GM23338 (cell line): ENCODE results near the gene FHL2. TPM values are rescaled to one million over a fixed set of nuclear protein-coding genes. Genes with fewer than 3 reads are reported as not detected.

Experiments
- ATAC-seq: fragments of 200-7000 bp; cut with Tn5 transposase; 3 replicates; pipeline ENCODE4 v1.9.1; 2020
- DNase-seq: peaks from one replicate; pipeline ENCODE4 v3.0.0-alpha.2; 2015; ENCODE audit warnings: low spot score
- H2AFZ ChIP-seq: fragments of 200-600 bp; sonication (generic); 2 replicates; pipeline ENCODE4 v1.8.0; 2016; ENCODE audit warnings: antibody characterized with exemption, mild to moderate bottlenecking, moderate library complexity
- H3F3A ChIP-seq: fragments of 200-600 bp; sonication (generic); replicated peaks from 2 replicates; pipeline ENCODE4 v1.8.0; 2017; ENCODE audit warnings: antibody characterized with exemption, mixed run types, low read depth
- H3K27ac ChIP-seq: fragments of 200-600 bp; sonication (generic); 2 replicates; pipeline ENCODE4 v1.6.1; 2016; ENCODE audit warnings: low read depth
- H3K27me3 ChIP-seq: fragments of 200-600 bp; sonication (generic); 2 replicates; pipeline ENCODE4 v1.8.0; 2016; ENCODE audit warnings: mild to moderate bottlenecking, mixed run types, moderate library complexity; ENCODE audit not compliant: insufficient read depth
- H3K36me3 ChIP-seq: fragments of 200-600 bp; sonication (generic); 2 replicates; pipeline ENCODE4 v1.8.0; 2016; ENCODE audit warnings: mild to moderate bottlenecking; ENCODE audit not compliant: insufficient read depth
- H3K4me1 ChIP-seq: fragments of 200-600 bp; sonication (generic); 2 replicates; pipeline ENCODE4 v1.8.0; 2016; ENCODE audit warnings: mild to moderate bottlenecking, moderate library complexity; ENCODE audit not compliant: insufficient read depth
- H3K4me2 ChIP-seq: fragments of 200-600 bp; sonication (generic); 2 replicates; pipeline ENCODE4 v1.7.1; 2017; ENCODE audit warnings: mixed run types
- H3K4me3 ChIP-seq: fragments of 200-600 bp; sonication (generic); 2 replicates; pipeline ENCODE4 v1.6.1; 2016; ENCODE audit warnings: mixed run types
- H3K79me2 ChIP-seq: fragments of 200-600 bp; sonication (generic); replicated peaks from 2 replicates; pipeline ENCODE4 v1.8.0; 2017; ENCODE audit warnings: mild to moderate bottlenecking; ENCODE audit not compliant: insufficient read depth
- H3K9me2 ChIP-seq: fragments of 200-600 bp; sonication (generic); 2 replicates; pipeline ENCODE4 v1.8.0; 2017; ENCODE audit not compliant: insufficient read depth
- H4K20me1 ChIP-seq: fragments of 200-600 bp; sonication (generic); replicated peaks from 2 replicates; pipeline ENCODE4 v1.8.0; 2017; ENCODE audit warnings: mild to moderate bottlenecking; ENCODE audit not compliant: insufficient read depth
- H3K27ac Mint-ChIP-seq: 2 replicates; pipeline ENCODE4 v1.8.0; 2020; ENCODE audit warnings: inconsistent platforms, mild to moderate bottlenecking, moderate library complexity, mixed read lengths
- H3K27me3 Mint-ChIP-seq: 3 replicates; pipeline ENCODE4 v1.8.0; 2022; ENCODE audit warnings: low read depth, mild to moderate bottlenecking, moderate library complexity, mixed read lengths, inconsistent platforms; ENCODE audit not compliant: insufficient read depth, poor library complexity
- H3K36me3 Mint-ChIP-seq: 3 replicates; pipeline ENCODE4 v1.8.0; 2021; ENCODE audit warnings: low read depth, mild to moderate bottlenecking, inconsistent platforms, moderate library complexity, mixed read lengths
- H3K4me1 Mint-ChIP-seq: 3 replicates; pipeline ENCODE4 v1.8.0; 2020; ENCODE audit warnings: mild to moderate bottlenecking, inconsistent platforms, mixed read lengths
- H3K4me3 Mint-ChIP-seq: 3 replicates; pipeline ENCODE4 v1.8.0; 2021; ENCODE audit warnings: moderate library complexity, mild to moderate bottlenecking, inconsistent platforms, mixed read lengths
- H3K9me3 Mint-ChIP-seq: 3 replicates; pipeline ENCODE4 v1.8.0; 2020; ENCODE audit warnings: moderate library complexity, mild to moderate bottlenecking, inconsistent platforms, mixed read lengths
- CREB1 ChIP-seq: fragments of 250-450 bp; sonication (Bioruptor Pico); IDR thresholded peaks from 2 replicates; pipeline ENCODE4 v1.5.0; 2020; ENCODE audit warnings: low read depth, mild to moderate bottlenecking, moderate library complexity
- EZH2 ChIP-seq: fragments of 200-600 bp; sonication (generic); IDR thresholded peaks from one replicate; pipeline ENCODE4 v1.8.0; 2017; ENCODE audit warnings: antibody characterized with exemption, mild to moderate bottlenecking, low read depth; ENCODE audit not compliant: unreplicated experiment
- EZH2phosphoT487 ChIP-seq: fragments of 200-600 bp; sonication (generic); IDR thresholded peaks from one replicate; pipeline ENCODE4 v1.8.1; 2018; ENCODE audit warnings: antibody characterized with exemption; ENCODE audit not compliant: unreplicated experiment
- JUNB ChIP-seq: IDR thresholded peaks from one replicate; pipeline ENCODE4 v1.6.1; 2016; ENCODE audit warnings: antibody characterized with exemption; ENCODE audit not compliant: unreplicated experiment
- NANOG ChIP-seq: IDR thresholded peaks from 2 replicates; pipeline ENCODE4 v1.6.1; 2016; ENCODE audit warnings: antibody characterized with exemption, borderline replicate concordance
- POLR2AphosphoS5 ChIP-seq: IDR thresholded peaks from 2 replicates; pipeline ENCODE4 v1.6.1; 2016; ENCODE audit warnings: antibody characterized with exemption, low read depth
- STAT1 ChIP-seq: IDR thresholded peaks from one replicate; pipeline ENCODE4 v1.6.1; 2016; ENCODE audit warnings: antibody characterized with exemption; ENCODE audit not compliant: unreplicated experiment
- ZNF114 ChIP-seq: fragments of 250-450 bp; sonication (Bioruptor Pico); IDR thresholded peaks from 2 replicates; pipeline ENCODE4 v1.5.0; 2020; ENCODE audit warnings: mild to moderate bottlenecking, moderate library complexity
- ZNF331 ChIP-seq: fragments of 250-450 bp; sonication (Bioruptor Pico); IDR thresholded peaks from 2 replicates; pipeline ENCODE4 v1.5.0; 2020; ENCODE audit warnings: low read depth, mild to moderate bottlenecking, moderate library complexity
- polyA plus RNA-seq: library from polyadenylated mRNA; unstranded; fragments of >200 nt; fragmentation: Nextera tagmentation; extraction: Ambion mirVana; gene quantifications from 2 replicates; pipeline ENCODE4 v1.2.1, GENCODE V29; 2016
- total RNA-seq: library from RNA; depleted of rRNA; stranded (reverse); fragments of >200 nt; shearing (Covaris generic); gene quantifications from 2 replicates; pipeline ENCODE4 v1.2.3, GENCODE V29; 2014
- TF ChIP-seq, protein P1 (sequence below), 2 experiments: fragments of 200-600 bp in 1 of 2; sonication (generic) in 1 of 2; conservative IDR thresholded peaks; 2 replicates each; pipeline versions ENCODE4 v1.5.1 to v1.6.1; 2016 to 2017; ENCODE audit warnings: antibody characterized with exemption in 2 of 2, low read depth in 2 of 2, mild to moderate bottlenecking in 2 of 2, moderate library complexity in 1 of 2
- TF ChIP-seq, protein P2 (sequence below): fragments of 250-450 bp; sonication (Bioruptor Pico); IDR thresholded peaks from 2 replicates; pipeline ENCODE4 v1.5.0; 2020; ENCODE audit warnings: mild to moderate bottlenecking, moderate library complexity
- TF ChIP-seq, protein P3 (sequence below): IDR thresholded peaks from one replicate; pipeline ENCODE4 v1.6.1; 2018; ENCODE audit warnings: antibody characterized with exemption; ENCODE audit not compliant: unreplicated experiment
- TF ChIP-seq, protein P4 (sequence below): IDR thresholded peaks from 2 replicates; pipeline ENCODE4 v1.6.1; 2016; ENCODE audit warnings: antibody characterized with exemption

The FHL2 gene
- total and polyA plus RNA-seq, 2 experiments from 2014 or later: 29.0 to 30.9 TPM

DNA sequence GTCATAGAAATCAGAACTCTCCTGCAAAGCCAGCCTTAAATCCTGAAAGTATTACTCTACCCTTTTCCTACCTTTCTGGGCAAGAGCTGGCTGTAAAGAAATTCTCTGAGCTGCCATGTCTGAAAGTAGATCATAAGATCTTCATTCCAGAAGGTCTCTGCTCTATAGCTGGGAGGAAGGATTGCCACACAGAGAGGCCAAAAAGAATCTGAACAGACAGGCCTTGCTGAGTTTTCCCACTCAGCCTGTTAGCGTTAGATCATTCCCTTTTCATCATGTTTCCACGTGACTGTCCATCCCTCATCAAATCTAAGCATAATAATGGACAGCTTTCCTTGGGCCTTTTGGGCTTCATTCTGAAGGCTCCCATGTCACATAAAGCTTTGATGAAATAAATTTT, 43.2 kb upstream of the FHL2 start:
- Mint-ChIP-seq H3K4me1 (peaks cover 24% of the 10 kb centered on the region), H3K36me3 (no peaks in the 10 kb centered on the region), H3K9me3 (no peaks in the 10 kb centered on the region), H3K27me3 (no peaks in the 10 kb centered on the region), H3K27ac (no peak overlapping the region), H3K4me3 (no peak overlapping the region)
- H4K20me1 ChIP-seq: no peaks in the 10 kb centered on the region
- DNase-seq: no peak
- H2AFZ ChIP-seq: peak overlapping the region; percentile 73; the same call in 1 of the 2 replicates
- TF ChIP-seq ZNF331 (CRISPR knock-in tag): no peak
- TF ChIP-seq, protein P1, sequence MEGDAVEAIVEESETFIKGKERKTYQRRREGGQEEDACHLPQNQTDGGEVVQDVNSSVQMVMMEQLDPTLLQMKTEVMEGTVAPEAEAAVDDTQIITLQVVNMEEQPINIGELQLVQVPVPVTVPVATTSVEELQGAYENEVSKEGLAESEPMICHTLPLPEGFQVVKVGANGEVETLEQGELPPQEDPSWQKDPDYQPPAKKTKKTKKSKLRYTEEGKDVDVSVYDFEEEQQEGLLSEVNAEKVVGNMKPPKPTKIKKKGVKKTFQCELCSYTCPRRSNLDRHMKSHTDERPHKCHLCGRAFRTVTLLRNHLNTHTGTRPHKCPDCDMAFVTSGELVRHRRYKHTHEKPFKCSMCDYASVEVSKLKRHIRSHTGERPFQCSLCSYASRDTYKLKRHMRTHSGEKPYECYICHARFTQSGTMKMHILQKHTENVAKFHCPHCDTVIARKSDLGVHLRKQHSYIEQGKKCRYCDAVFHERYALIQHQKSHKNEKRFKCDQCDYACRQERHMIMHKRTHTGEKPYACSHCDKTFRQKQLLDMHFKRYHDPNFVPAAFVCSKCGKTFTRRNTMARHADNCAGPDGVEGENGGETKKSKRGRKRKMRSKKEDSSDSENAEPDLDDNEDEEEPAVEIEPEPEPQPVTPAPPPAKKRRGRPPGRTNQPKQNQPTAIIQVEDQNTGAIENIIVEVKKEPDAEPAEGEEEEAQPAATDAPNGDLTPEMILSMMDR (conservative IDR thresholded peaks at IDR 0.05; ENCODE audit: low read depth in 2 of 2): no peak
- no peak for TF ChIP-seq CREB1 (CRISPR knock-in tag)
- no peak for TF ChIP-seq JUNB
- TF ChIP-seq EZH2phosphoT487: no peak
- no peak for TF ChIP-seq ZNF114 (CRISPR knock-in tag)
- TF ChIP-seq, protein P2, sequence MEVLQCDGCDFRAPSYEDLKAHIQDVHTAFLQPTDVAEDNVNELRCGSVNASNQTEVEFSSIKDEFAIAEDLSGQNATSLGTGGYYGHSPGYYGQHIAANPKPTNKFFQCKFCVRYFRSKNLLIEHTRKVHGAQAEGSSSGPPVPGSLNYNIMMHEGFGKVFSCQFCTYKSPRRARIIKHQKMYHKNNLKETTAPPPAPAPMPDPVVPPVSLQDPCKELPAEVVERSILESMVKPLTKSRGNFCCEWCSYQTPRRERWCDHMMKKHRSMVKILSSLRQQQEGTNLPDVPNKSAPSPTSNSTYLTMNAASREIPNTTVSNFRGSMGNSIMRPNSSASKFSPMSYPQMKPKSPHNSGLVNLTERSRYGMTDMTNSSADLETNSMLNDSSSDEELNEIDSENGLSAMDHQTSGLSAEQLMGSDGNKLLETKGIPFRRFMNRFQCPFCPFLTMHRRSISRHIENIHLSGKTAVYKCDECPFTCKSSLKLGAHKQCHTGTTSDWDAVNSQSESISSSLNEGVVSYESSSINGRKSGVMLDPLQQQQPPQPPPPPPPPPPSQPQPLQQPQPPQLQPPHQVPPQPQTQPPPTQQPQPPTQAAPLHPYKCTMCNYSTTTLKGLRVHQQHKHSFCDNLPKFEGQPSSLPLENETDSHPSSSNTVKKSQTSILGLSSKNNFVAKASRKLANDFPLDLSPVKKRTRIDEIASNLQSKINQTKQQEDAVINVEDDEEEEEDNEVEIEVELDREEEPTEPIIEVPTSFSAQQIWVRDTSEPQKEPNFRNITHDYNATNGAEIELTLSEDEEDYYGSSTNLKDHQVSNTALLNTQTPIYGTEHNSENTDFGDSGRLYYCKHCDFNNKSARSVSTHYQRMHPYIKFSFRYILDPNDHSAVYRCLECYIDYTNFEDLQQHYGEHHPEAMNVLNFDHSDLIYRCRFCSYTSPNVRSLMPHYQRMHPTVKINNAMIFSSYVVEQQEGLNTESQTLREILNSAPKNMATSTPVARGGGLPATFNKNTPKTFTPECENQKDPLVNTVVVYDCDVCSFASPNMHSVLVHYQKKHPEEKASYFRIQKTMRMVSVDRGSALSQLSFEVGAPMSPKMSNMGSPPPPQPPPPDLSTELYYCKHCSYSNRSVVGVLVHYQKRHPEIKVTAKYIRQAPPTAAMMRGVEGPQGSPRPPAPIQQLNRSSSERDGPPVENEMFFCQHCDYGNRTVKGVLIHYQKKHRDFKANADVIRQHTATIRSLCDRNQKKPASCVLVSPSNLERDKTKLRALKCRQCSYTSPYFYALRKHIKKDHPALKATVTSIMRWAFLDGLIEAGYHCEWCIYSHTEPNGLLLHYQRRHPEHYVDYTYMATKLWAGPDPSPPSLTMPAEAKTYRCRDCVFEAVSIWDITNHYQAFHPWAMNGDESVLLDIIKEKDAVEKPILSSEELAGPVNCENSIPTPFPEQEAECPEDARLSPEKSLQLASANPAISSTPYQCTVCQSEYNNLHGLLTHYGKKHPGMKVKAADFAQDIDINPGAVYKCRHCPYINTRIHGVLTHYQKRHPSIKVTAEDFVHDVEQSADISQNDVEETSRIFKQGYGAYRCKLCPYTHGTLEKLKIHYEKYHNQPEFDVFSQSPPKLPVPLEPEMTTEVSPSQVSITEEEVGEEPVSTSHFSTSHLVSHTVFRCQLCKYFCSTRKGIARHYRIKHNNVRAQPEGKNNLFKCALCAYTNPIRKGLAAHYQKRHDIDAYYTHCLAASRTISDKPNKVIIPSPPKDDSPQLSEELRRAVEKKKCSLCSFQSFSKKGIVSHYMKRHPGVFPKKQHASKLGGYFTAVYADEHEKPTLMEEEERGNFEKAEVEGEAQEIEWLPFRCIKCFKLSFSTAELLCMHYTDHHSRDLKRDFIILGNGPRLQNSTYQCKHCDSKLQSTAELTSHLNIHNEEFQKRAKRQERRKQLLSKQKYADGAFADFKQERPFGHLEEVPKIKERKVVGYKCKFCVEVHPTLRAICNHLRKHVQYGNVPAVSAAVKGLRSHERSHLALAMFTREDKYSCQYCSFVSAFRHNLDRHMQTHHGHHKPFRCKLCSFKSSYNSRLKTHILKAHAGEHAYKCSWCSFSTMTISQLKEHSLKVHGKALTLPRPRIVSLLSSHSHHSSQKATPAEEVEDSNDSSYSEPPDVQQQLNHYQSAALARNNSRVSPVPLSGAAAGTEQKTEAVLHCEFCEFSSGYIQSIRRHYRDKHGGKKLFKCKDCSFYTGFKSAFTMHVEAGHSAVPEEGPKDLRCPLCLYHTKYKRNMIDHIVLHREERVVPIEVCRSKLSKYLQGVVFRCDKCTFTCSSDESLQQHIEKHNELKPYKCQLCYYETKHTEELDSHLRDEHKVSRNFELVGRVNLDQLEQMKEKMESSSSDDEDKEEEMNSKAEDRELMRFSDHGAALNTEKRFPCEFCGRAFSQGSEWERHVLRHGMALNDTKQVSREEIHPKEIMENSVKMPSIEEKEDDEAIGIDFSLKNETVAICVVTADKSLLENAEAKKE: no peak
- TF ChIP-seq POLR2AphosphoS5: no peak
- TF ChIP-seq, protein P3, sequence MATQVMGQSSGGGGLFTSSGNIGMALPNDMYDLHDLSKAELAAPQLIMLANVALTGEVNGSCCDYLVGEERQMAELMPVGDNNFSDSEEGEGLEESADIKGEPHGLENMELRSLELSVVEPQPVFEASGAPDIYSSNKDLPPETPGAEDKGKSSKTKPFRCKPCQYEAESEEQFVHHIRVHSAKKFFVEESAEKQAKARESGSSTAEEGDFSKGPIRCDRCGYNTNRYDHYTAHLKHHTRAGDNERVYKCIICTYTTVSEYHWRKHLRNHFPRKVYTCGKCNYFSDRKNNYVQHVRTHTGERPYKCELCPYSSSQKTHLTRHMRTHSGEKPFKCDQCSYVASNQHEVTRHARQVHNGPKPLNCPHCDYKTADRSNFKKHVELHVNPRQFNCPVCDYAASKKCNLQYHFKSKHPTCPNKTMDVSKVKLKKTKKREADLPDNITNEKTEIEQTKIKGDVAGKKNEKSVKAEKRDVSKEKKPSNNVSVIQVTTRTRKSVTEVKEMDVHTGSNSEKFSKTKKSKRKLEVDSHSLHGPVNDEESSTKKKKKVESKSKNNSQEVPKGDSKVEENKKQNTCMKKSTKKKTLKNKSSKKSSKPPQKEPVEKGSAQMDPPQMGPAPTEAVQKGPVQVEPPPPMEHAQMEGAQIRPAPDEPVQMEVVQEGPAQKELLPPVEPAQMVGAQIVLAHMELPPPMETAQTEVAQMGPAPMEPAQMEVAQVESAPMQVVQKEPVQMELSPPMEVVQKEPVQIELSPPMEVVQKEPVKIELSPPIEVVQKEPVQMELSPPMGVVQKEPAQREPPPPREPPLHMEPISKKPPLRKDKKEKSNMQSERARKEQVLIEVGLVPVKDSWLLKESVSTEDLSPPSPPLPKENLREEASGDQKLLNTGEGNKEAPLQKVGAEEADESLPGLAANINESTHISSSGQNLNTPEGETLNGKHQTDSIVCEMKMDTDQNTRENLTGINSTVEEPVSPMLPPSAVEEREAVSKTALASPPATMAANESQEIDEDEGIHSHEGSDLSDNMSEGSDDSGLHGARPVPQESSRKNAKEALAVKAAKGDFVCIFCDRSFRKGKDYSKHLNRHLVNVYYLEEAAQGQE: no peak
- TF ChIP-seq, protein P4, sequence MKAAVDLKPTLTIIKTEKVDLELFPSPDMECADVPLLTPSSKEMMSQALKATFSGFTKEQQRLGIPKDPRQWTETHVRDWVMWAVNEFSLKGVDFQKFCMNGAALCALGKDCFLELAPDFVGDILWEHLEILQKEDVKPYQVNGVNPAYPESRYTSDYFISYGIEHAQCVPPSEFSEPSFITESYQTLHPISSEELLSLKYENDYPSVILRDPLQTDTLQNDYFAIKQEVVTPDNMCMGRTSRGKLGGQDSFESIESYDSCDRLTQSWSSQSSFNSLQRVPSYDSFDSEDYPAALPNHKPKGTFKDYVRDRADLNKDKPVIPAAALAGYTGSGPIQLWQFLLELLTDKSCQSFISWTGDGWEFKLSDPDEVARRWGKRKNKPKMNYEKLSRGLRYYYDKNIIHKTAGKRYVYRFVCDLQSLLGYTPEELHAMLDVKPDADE: no peak
- no peak for TF ChIP-seq EZH2
- TF ChIP-seq STAT1: no peak
- no peak for TF ChIP-seq NANOG
- 0 out of 2 replicates have a peak, but pooled peaks cover 7% of the 10 kb centered on the region for H3K4me1 ChIP-seq
- H3K27me3 ChIP-seq: no peaks in the 10 kb centered on the region
- H3K9me2 ChIP-seq: no peaks in the 10 kb centered on the region
- no peaks in the 10 kb centered on the region for H3K36me3 ChIP-seq
- H3K4me2 ChIP-seq: no peak overlapping the region
- no peaks in the 10 kb centered on the region for H3F3A ChIP-seq
- no peak overlapping the region for H3K27ac ChIP-seq
- H3K79me2 ChIP-seq: no peaks in the 10 kb centered on the region
- no peak overlapping the region for H3K4me3 ChIP-seq
- ATAC-seq: no peak
